GM19099 (cell line): ENCODE data around the gene QDPR.

Experiments used
- POLR2A ChIP-seq: IDR thresholded peaks from 3 replicates; pipeline ENCODE4 v1.6.1; 2011; ENCODE audit warnings: low read depth; ENCODE audit not compliant: insufficient read length; ENCODE audit errors: extremely low read depth

The QDPR gene

GRCh38 chr4:17511950-17512795, at the start of gene QDPR:
Gene QDPR, minus strand, starts transcription at chr4:17512090. Its CDS starts 36 bp downstream, at chr4:17512054.
- TF ChIP-seq POLR2A, result peak; percentile 58

- TF ChIP-seq POLR2A, result no peak
Observed at GRCh38 chr4:17561195-17561909, 49.5 kb upstream of the QDPR start.

GRCh38 chr4:17560065-17560673, 48.3 kb upstream of the QDPR start:
- no peak for TF ChIP-seq POLR2A

- no peak for TF ChIP-seq POLR2A
Observed at GRCh38 chr4:17559709-17560048, 47.8 kb upstream of the QDPR start.

- TF ChIP-seq POLR2A, result no peak
Observed at GRCh38 chr4:17558941-17559708, 47.2 kb upstream of the QDPR start.

GRCh38 chr4:17557880-17558279, 46.0 kb upstream of the QDPR start:
- TF ChIP-seq POLR2A, result no peak

- TF ChIP-seq POLR2A, result no peak
Observed at GRCh38 chr4:17556498-17556897, 44.6 kb upstream of the QDPR start.

- TF ChIP-seq POLR2A, result no peak
Observed at GRCh38 chr4:17554568-17554967, 42.7 kb upstream of the QDPR start.

- no peak for TF ChIP-seq POLR2A
Observed at GRCh38 chr4:17552427-17552826, 40.5 kb upstream of the QDPR start.

- TF ChIP-seq POLR2A, result no peak
Observed at GRCh38 chr4:17550549-17550948, 38.7 kb upstream of the QDPR start.

- TF ChIP-seq POLR2A, result no peak
Observed at GRCh38 chr4:17546678-17547077, 34.8 kb upstream of the QDPR start.

GRCh38 chr4:17546222-17546621, 34.3 kb upstream of the QDPR start:
- no peak for TF ChIP-seq POLR2A

- TF ChIP-seq POLR2A, result no peak
Observed at GRCh38 chr4:17545374-17546140, 33.7 kb upstream of the QDPR start.

GRCh38 chr4:17544831-17545234, 32.9 kb upstream of the QDPR start:
- TF ChIP-seq POLR2A, result no peak
